Suprapubic skin (tissue), 4 donors: ENCODE results near the gene TEX264.
A peak's percentile ranks its signal among the peaks of the same experiment; 100 is the strongest.

Experiments
- POLR2A ChIP-seq, 2 donors: fragments of 450-650 bp; IDR thresholded peaks; one replicate each; pipeline ENCODE4 v1.6.1; 2017; ENCODE audit warnings: antibody characterized with exemption in 2 of 2, mild to moderate bottlenecking in 2 of 2, moderate library complexity in 2 of 2
- POLR2AphosphoS5 ChIP-seq, 3 donors: sonication (generic); formaldehyde crosslinking; IDR thresholded peaks; one replicate each; pipeline ENCODE4 v1.6.1; 2017; ENCODE audit warnings: antibody characterized with exemption in 3 of 3

- TF ChIP-seq POLR2A (IDR thresholded peaks at IDR 0.05), result peak in 1 of 2 donors; percentile 49
- TF ChIP-seq POLR2AphosphoS5 (IDR thresholded peaks at IDR 0.05), result peak in 2 of 3 donors; percentile 25 to 30
These were observed at the start of gene TEX264 for GRCh38 chr3:51670823-51671733.
